GM12872 (cell line): ENCODE data around the gene TBC1D8.

Experiments
- CTCF ChIP-seq: IDR thresholded peaks from 3 replicates; pipeline ENCODE4 v1.5.1; 2011; ENCODE audit warnings: low read depth, mild to moderate bottlenecking, low read length, moderate library complexity; ENCODE audit not compliant: insufficient read depth

Gene TBC1D8

GRCh38 chr2:101038455-101039255 is 112.5 kb downstream of the TBC1D8 start:
- TF ChIP-seq CTCF, result peak; percentile 72

GRCh38 chr2:101037161-101037755 is 113.9 kb downstream of the TBC1D8 start:
- no peak for TF ChIP-seq CTCF

GRCh38 chr2:101036562-101036961 is 114.6 kb downstream of the TBC1D8 start:
- peak; percentile 44; the same call in 1 of the 3 replicates for TF ChIP-seq CTCF

- no peak for TF ChIP-seq CTCF
Measured at GRCh38 chr2:101032084-101032776, 119.0 kb downstream of the TBC1D8 start.

GRCh38 chr2:101030866-101031554 is 120.2 kb downstream of the TBC1D8 start:
- no peak for TF ChIP-seq CTCF

- TF ChIP-seq CTCF, result no peak
Measured at GRCh38 chr2:101027852-101028251, 123.3 kb downstream of the TBC1D8 start.
